GM21576 (cell line): ENCODE measurements around the gene FOXN3.
A peak's percentile ranks its signal among the peaks of the same experiment; 100 is the strongest.

Experiments
- ATAC-seq: cut with Tn5 transposase; IDR thresholded peaks from one replicate; pipeline ENCODE4 v1.9.1; 2021; ENCODE audit warnings: mild to moderate bottlenecking, moderate library complexity; ENCODE audit not compliant: unreplicated experiment

Gene FOXN3

GRCh38 chr14:89432226-89432625, 15.2 kb upstream of the FOXN3 start:
- no peak for ATAC-seq

- ATAC-seq, result peak; percentile 93
These were observed 13.6 kb upstream of the FOXN3 start for GRCh38 chr14:89430391-89431236.

GRCh38 chr14:89429199-89430181, 12.5 kb upstream of the FOXN3 start:
- ATAC-seq, result no peak

GRCh38 chr14:89428546-89429198, 11.6 kb upstream of the FOXN3 start:
- no peak for ATAC-seq

- ATAC-seq, result no peak
These were observed 11.1 kb upstream of the FOXN3 start for GRCh38 chr14:89428173-89428523.

GRCh38 chr14:89427426-89428172, 10.6 kb upstream of the FOXN3 start:
- ATAC-seq, result no peak

- peak; percentile 29 for ATAC-seq
These were observed 8.9 kb upstream of the FOXN3 start for GRCh38 chr14:89425931-89426330.

- no peak for ATAC-seq
These were observed 7.2 kb upstream of the FOXN3 start for GRCh38 chr14:89424241-89424640.

- no peak for ATAC-seq
These were observed 5.9 kb upstream of the FOXN3 start for GRCh38 chr14:89422952-89423345.

GRCh38 chr14:89422181-89422951, 5.3 kb upstream of the FOXN3 start:
- no peak for ATAC-seq

- ATAC-seq, result no peak
These were observed 3.5 kb upstream of the FOXN3 start for GRCh38 chr14:89420502-89420901.

GRCh38 chr14:89419973-89420482, 3.0 kb upstream of the FOXN3 start:
- ATAC-seq, result no peak

- no peak for ATAC-seq
These were observed 1.9 kb upstream of the FOXN3 start for GRCh38 chr14:89418976-89419375.

GRCh38 chr14:89418452-89418851, 1.4 kb upstream of the FOXN3 start:
- ATAC-seq, result no peak

- ATAC-seq, result peak; percentile 43
These were observed 612 bp upstream of the FOXN3 start for GRCh38 chr14:89417465-89418225.

GRCh38 chr14:89416002-89416995, 734 bp downstream of the FOXN3 start:
- ATAC-seq, result peak; percentile 86

- no peak for ATAC-seq
These were observed 1.9 kb downstream of the FOXN3 start for GRCh38 chr14:89415159-89415558.

- no peak for ATAC-seq
These were observed 5.1 kb downstream of the FOXN3 start for GRCh38 chr14:89411976-89412375.
